Measurements from ENCODE around the gene CXCR6.

DNA sequence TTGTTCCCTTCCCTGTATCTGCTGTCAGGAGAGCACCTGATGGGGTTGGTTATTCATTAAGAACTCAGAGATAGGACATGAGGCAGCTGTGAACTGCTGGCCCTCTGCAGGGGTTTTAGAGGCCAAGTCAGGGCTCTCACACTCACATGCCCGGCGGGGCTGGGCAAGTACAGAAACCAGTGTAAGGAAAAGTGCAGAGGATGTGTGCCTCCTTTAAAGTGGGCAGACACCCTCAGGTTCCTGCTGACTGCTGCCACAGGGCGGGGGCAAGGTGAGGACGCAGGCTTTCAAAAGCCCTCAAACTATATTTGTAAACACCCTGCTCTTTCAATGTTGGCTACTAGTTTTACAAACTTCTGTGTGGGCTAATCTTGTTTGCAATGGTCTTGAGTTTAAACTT lies 22.4 kb downstream of the CXCR6 start:
- no peak for TF ChIP-seq CTCF (IDR thresholded peaks at IDR 0.05)
- TF ChIP-seq EP300 (IDR thresholded peaks at IDR 0.05): no peak
